GM12878 (cell line): ENCODE measurements around the gene CLCN2. TPM values are rescaled to one million over a fixed set of nuclear protein-coding genes. Genes with fewer than 3 reads are reported as not detected.

Experiments
- ATAC-seq: fragments of 200-7000 bp; cut with Tn5 transposase; 3 replicates; pipeline ENCODE4 v1.9.1; 2020; ENCODE audit warnings: mild to moderate bottlenecking, moderate library complexity
- BruUV-seq: library from RNA; stranded (reverse); fragments of 400-500 nt; replicated peaks from 2 replicates; lab custom pipeline; 2021; lab: Mats Ljungman, UMichigan
- CTCF ChIA-PET: fragments of 300-600 bp; sonication (Branson Sonifier 250); formaldehyde crosslinking; extraction: SDS; loops from one replicate; lab custom pipeline; 2021; ENCODE audit warnings: inconsistent platforms; lab: Yijun Ruan, JAX
- POLR2A ChIA-PET: fragments of 350-600 bp; formaldehyde crosslinking; extraction: SDS; loops from one replicate; lab custom pipeline; 2021; ENCODE audit warnings: inconsistent platforms; lab: Charles Lee
- RAD21 ChIA-PET: fragments of 300-600 bp; sonication (Branson Sonifier 250); formaldehyde crosslinking; loops from one replicate; lab custom pipeline; 2023; ENCODE audit warnings: antibody characterized with exemption; ENCODE audit not compliant: unreplicated experiment; lab: Charles Lee
- SMC1A ChIA-PET: fragments of 300-600 bp; sonication (Branson Sonifier 250); formaldehyde crosslinking; loops from one replicate; lab custom pipeline; 2023; ENCODE audit not compliant: unreplicated experiment, uncharacterized antibody; lab: Charles Lee
- DNase-seq: peaks from one replicate; pipeline ENCODE4 v3.0.0-alpha.2; 2011; ENCODE audit warnings: low read depth, low spot score
- FAIRE-seq: peaks from 3 replicates; lab custom pipeline; 2011; peaks lifted over from hg19 to GRCh38; lab: Jason Lieb, UNC
- H2AFZ ChIP-seq: 2 replicates; pipeline ENCODE4 v1.6.0; 2011; ENCODE audit warnings: low read depth, low read length, control low read depth; ENCODE audit not compliant: control insufficient read depth
- H3K27ac ChIP-seq: 2 replicates; pipeline ENCODE4 v1.5.1; 2011; ENCODE audit warnings: control low read depth; ENCODE audit not compliant: control insufficient read depth, insufficient read depth
- H3K27me3 ChIP-seq, 2 experiments: replicated peaks in 1 of 2; 2 replicates each; pipeline versions ENCODE4 v1.6.0 to v1.6.1; 2011; ENCODE audit warnings: low read length in 1 of 2; ENCODE audit not compliant: control insufficient read depth in 2 of 2, insufficient read depth in 2 of 2
- H3K36me3 ChIP-seq, 2 experiments: 2 replicates each; pipeline ENCODE4 v1.5.1; 2011; ENCODE audit warnings: low read length in 1 of 2; ENCODE audit not compliant: control insufficient read depth in 2 of 2, insufficient read depth in 2 of 2
- H3K4me1 ChIP-seq: 2 replicates; pipeline ENCODE4 v1.6.1; 2011; ENCODE audit warnings: mild to moderate bottlenecking, low read length, moderate library complexity, mixed read lengths; ENCODE audit not compliant: control insufficient read depth, insufficient read depth
- H3K4me2 ChIP-seq: 2 replicates; pipeline ENCODE4 v1.6.0; 2011; ENCODE audit warnings: control low read depth; ENCODE audit not compliant: control insufficient read depth, insufficient read depth
- H3K4me3 ChIP-seq: fragments of 200-600 bp; sonication (generic); 2 replicates; pipeline ENCODE4 v1.5.1; 2016
- H3K79me2 ChIP-seq: 2 replicates; pipeline ENCODE4 v1.6.0; 2011; ENCODE audit warnings: low read length; ENCODE audit not compliant: control insufficient read depth, insufficient read depth
- H3K9ac ChIP-seq: 2 replicates; pipeline ENCODE4 v1.8.0; 2011; ENCODE audit warnings: low read length, control low read depth, mixed read lengths; ENCODE audit not compliant: control insufficient read depth, insufficient read depth
- H3K9me3 ChIP-seq: replicated peaks from 3 replicates; pipeline ENCODE4 v1.5.1; 2011; ENCODE audit warnings: mild to moderate bottlenecking, low read length; ENCODE audit not compliant: control insufficient read depth, insufficient read depth
- H4K20me1 ChIP-seq: 2 replicates; pipeline ENCODE4 v1.6.0; 2011; ENCODE audit not compliant: control insufficient read depth, insufficient read depth
- E2F4 ChIP-seq: IDR thresholded peaks from 2 replicates; pipeline ENCODE4 v1.6.1; 2012; ENCODE audit warnings: low read depth, low read length, improper control_type of control experiment
- IRF3 ChIP-seq: fragments of 450-650 bp; IDR thresholded peaks from 2 replicates; pipeline ENCODE4 v1.6.1; 2014; ENCODE audit warnings: mild to moderate bottlenecking
- PML ChIP-seq: IDR thresholded peaks from 2 replicates; pipeline ENCODE4 v1.6.1; 2012; ENCODE audit warnings: low read length, inconsistent platforms
- POLR2A ChIP-seq: IDR thresholded peaks from 2 replicates; pipeline ENCODE4 v1.6.1; 2011; ENCODE audit warnings: low read depth, mild to moderate bottlenecking, low read length
- POLR2AphosphoS5 ChIP-seq: IDR thresholded peaks from 2 replicates; pipeline ENCODE4 v1.6.1; 2011; ENCODE audit warnings: mild to moderate bottlenecking, low read length, inconsistent platforms
- TARDBP ChIP-seq: IDR thresholded peaks from 2 replicates; pipeline ENCODE4 v1.6.1; 2016; ENCODE audit warnings: borderline replicate concordance
- ZBTB11 ChIP-seq: fragments of 450-650 bp; formaldehyde crosslinking; IDR thresholded peaks from 2 replicates; pipeline ENCODE4 v1.5.0; 2022; ENCODE audit warnings: mild to moderate bottlenecking, missing genetic modification characterization
- ZNF207 ChIP-seq: fragments of 450-650 bp; IDR thresholded peaks from 2 replicates; pipeline ENCODE4 v1.6.1; 2014; ENCODE audit warnings: antibody characterized with exemption, mild to moderate bottlenecking, borderline replicate concordance
- WGBS: methylation state at CpG from one replicate; pipeline ENCODE4 v1.1.6; 2016; ENCODE audit warnings: low lambda C conversion rate; ENCODE audit not compliant: insufficient replicate concordance, insufficient coverage; ENCODE audit errors: missing lambda C conversion rate; 5-methylcytosine and 5-hydroxymethylcytosine counted together
- in situ Hi-C: fragments of 300-500 bp; cut with MboI; formaldehyde crosslinking; loops from 9 replicates; pipeline ENCODE4 v1.14.3; 2018; ENCODE audit warnings: mixed read lengths
- intact Hi-C: fragments of 100-400 bp; cut with micrococcal nuclease; formaldehyde crosslinking; loops from one replicate; pipeline ENCODE4 v1.14.2; 2022; ENCODE audit not compliant: unreplicated experiment
- polyA plus RNA-seq, 11 experiments: library from polyadenylated mRNA; depleted of rRNA in 4 of 11; unstranded in 6 of 11; stranded (reverse) in 5 of 11; fragments of >200 nt; fragmentation: Nextera tagmentation in 4 of 11; fragmentation: Illumina TruSeq in 1 of 11; extraction: Ambion mirVana in 4 of 11; extraction: Trizol in 1 of 11; gene quantifications; 1 replicate in 1 of 11; 2 replicates in 10 of 11; pipeline versions ENCODE4 v1.2.1 to v1.2.3, GENCODE V29; 2011 to 2016; ENCODE audit warnings: inconsistent platforms in 2 of 11, missing spikeins in 2 of 11, low read depth in 1 of 11
- total RNA-seq, 4 experiments: library from RNA; depleted of rRNA in 3 of 4; stranded (reverse); fragments of >200 nt in 3 of 4; fragmentation: Illumina TruSeq in 1 of 4; extraction: Trizol in 1 of 4; gene quantifications; 2 replicates each; pipeline versions ENCODE4 v1.2.1 to v1.2.3, GENCODE V29; 2013 to 2021

The CLCN2 gene
- total and polyA plus RNA-seq, 10 of the 15 experiments (the other 5 are each of a cell fraction or from before 2014, with no cell fraction given): 0.13 to 2.6 (median 0.85) TPM; not detected in 1

GRCh38 chr3:184334470-184335158, 26.8 kb downstream of the CLCN2 start:
- Histone ChIP-seq H3K9ac (no peak overlapping the region), H3K27me3 (no peaks in the 10 kb centered on the region), H3K79me2 (no peaks in the 10 kb centered on the region), H3K9me3 (no peaks in the 10 kb centered on the region), H3K4me2 (no peak overlapping the region), H4K20me1 (peaks cover 2% of the 10 kb centered on the region), H3K36me3 (peaks cover 27 to 34% of the 10 kb centered on the region in 2 experiments), H3K4me1 (peaks cover 8% of the 10 kb centered on the region), H2AFZ (no peak overlapping the region), H3K4me3 (no peak overlapping the region), H3K27ac (no peak overlapping the region)
- in situ Hi-C loops (no loop called here), intact Hi-C loops (no loop called here)
- SMC1A ChIA-PET: no interaction called here
- POLR2A ChIA-PET: interaction anchor here (0.5 kb wide), 1 partner anchor 28 kb away, joined by 3 read pairs; no protein-coding TSS in a partner anchor
- WGBS: 84% methylated on average over 15 of the region's 15 CpGs
- CTCF ChIA-PET: no interaction called here
- no TSS peak for BruUV-seq
- FAIRE-seq (no peak), DNase-seq (no peak), ATAC-seq (no peak)
- RAD21 ChIA-PET: interaction anchor here (0.6 kb wide), 1 partner anchor 439 kb away, joined by 7 read pairs; no protein-coding TSS in a partner anchor
- no peak for TF ChIP-seq TARDBP
- no peak for TF ChIP-seq E2F4
- no peak for TF ChIP-seq PML
- TF ChIP-seq POLR2AphosphoS5: peak; percentile 32; the same call in 1 of the 2 replicates
- peak; percentile 15 for TF ChIP-seq POLR2A
- no peak for TF ChIP-seq ZNF207
- no peak for TF ChIP-seq ZBTB11 (CRISPR knock-in tag)
- TF ChIP-seq IRF3: no peak
- TF ChIP-seq, all 136 proteins: peak for 2
